ENCODE data around the gene NRXN3.

Gene NRXN3

GRCh38 chr14:79735121-79735520 lies 1564.9 kb downstream of the NRXN3 start:
- ChIA-PET POLR2A (no interaction called here), CTCF (no interaction called here)
- TF ChIP-seq ZSCAN16 (tag by site-specific recombination; IDR thresholded peaks at IDR 0.05): no peak
- TF ChIP-seq PRDM1 (tag by site-specific recombination; IDR thresholded peaks at IDR 0.05): no peak
- no peak for TF ChIP-seq ZNF223 (tag by site-specific recombination; IDR thresholded peaks at IDR 0.05)
- TF ChIP-seq ZFP37 (tag by site-specific recombination; IDR thresholded peaks at IDR 0.05): no peak
- no peak for TF ChIP-seq ZNF660 (tag by site-specific recombination; IDR thresholded peaks at IDR 0.05)

GRCh38 chr14:79740066-79740601 lies 1570.0 kb downstream of the NRXN3 start:
- TF ChIP-seq, protein P1, sequence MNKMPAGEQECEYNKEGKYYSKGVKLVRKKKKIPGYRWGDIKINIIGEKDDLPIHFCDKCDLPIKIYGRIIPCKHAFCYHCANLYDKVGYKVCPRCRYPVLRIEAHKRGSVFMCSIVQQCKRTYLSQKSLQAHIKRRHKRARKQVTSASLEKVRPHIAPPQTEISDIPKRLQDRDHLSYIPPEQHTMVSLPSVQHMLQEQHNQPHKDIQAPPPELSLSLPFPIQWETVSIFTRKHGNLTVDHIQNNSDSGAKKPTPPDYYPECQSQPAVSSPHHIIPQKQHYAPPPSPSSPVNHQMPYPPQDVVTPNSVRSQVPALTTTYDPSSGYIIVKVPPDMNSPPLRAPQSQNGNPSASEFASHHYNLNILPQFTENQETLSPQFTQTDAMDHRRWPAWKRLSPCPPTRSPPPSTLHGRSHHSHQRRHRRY (tag by site-specific recombination; IDR thresholded peaks at IDR 0.05): no peak
- no peak for TF ChIP-seq ZNF558 (tag by site-specific recombination; IDR thresholded peaks at IDR 0.05)
- no peak for TF ChIP-seq ZNF830 (tag by site-specific recombination; IDR thresholded peaks at IDR 0.05; ENCODE audit: low read depth)
- no peak for TF ChIP-seq MZF1 (tag by site-specific recombination; IDR thresholded peaks at IDR 0.05; ENCODE audit: borderline replicate concordance)
- no peak for TF ChIP-seq ZNF184 (tag by site-specific recombination; IDR thresholded peaks at IDR 0.05)
- TF ChIP-seq FEZF1 (tag by site-specific recombination; IDR thresholded peaks at IDR 0.05): no peak
- no peak for TF ChIP-seq ZNF23 (tag by site-specific recombination; IDR thresholded peaks at IDR 0.05; ENCODE audit: borderline replicate concordance)
- TF ChIP-seq ZNF16 (tag by site-specific recombination; IDR thresholded peaks at IDR 0.05; ENCODE audit: low read depth): no peak
- TF ChIP-seq ZNF157 (tag by site-specific recombination; IDR thresholded peaks at IDR 0.05): no peak
- TF ChIP-seq ZNF76 (tag by site-specific recombination; IDR thresholded peaks at IDR 0.05; ENCODE audit: borderline replicate concordance, low read depth): no peak
- no peak for TF ChIP-seq ZNF341 (tag by site-specific recombination; IDR thresholded peaks at IDR 0.05; ENCODE audit: low read depth)
- TF ChIP-seq ZSCAN16 (tag by site-specific recombination; IDR thresholded peaks at IDR 0.05): no peak
- TF ChIP-seq ZNF600 (tag by site-specific recombination; IDR thresholded peaks at IDR 0.05): no peak
- TF ChIP-seq ZNF785 (tag by site-specific recombination; IDR thresholded peaks at IDR 0.05): no peak
- no peak for TF ChIP-seq ZNF19 (tag by site-specific recombination; IDR thresholded peaks at IDR 0.05; ENCODE audit: low read depth)
- no peak for TF ChIP-seq SETDB1 (IDR thresholded peaks at IDR 0.05; ENCODE audit: insufficient read length, low read length)
- no peak for TF ChIP-seq YY2 (tag by site-specific recombination; IDR thresholded peaks at IDR 0.05)
- no peak for TF ChIP-seq ZIC2 (tag by site-specific recombination; IDR thresholded peaks at IDR 0.05)
- no peak for TF ChIP-seq YY1 (tag by site-specific recombination; IDR thresholded peaks at IDR 0.05)
- TF ChIP-seq ZNF423 (tag by site-specific recombination; IDR thresholded peaks at IDR 0.05): no peak
- H3K36me3 ChIP-seq (ENCODE audit: control insufficient read depth in 2 of 2, insufficient read depth in 1 of 2, low read length in 2 of 2): no peaks in the 10 kb centered on the region

More at GRCh38 chr14:79735121-79735520, 1564.9 kb downstream of the NRXN3 start:
- no peak overlapping the region for H3K4me3 ChIP-seq (ENCODE audit: low read depth, low read length)
- H3K27ac ChIP-seq (ENCODE audit: extremely low read depth, low read depth, low read length): no peak overlapping the region
- no peaks in the 10 kb centered on the region for H3K9me3 ChIP-seq (ENCODE audit: control insufficient read depth, insufficient read depth, low read depth, low read length)
- no peaks in the 10 kb centered on the region for H3K36me3 ChIP-seq (ENCODE audit: control insufficient read depth in 2 of 2, insufficient read depth in 1 of 2, low read length in 2 of 2)
- H3K4me1 ChIP-seq (ENCODE audit: control insufficient read depth, insufficient read depth, low read length): no peaks in the 10 kb centered on the region

DNA sequence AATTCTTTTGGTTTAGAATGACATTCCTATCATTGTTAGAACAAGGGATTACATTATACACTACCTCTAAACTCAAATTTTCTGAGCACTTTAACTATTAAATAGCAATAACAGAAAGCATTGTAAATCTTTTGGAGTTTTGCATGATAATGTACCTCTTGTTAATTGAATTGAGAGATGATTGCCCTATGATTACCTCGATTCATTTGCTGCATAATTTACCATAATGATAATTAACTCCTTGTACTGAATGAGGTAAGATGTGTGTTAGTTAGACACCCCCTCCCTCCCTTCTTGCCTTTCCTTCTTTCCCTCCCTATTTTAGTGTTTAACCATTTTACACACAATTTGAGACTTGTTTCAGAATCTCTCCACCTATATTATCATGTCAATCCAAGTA lies 1572.0 kb downstream of the NRXN3 start:
- POLR2A ChIA-PET: no interaction called here

More at GRCh38 chr14:79740066-79740601, 1570.0 kb downstream of the NRXN3 start:
- Histone ChIP-seq H3K9me3 (ENCODE audit: control insufficient read depth, insufficient read depth, low read depth, low read length) (no peaks in the 10 kb centered on the region), H3K27ac (ENCODE audit: extremely low read depth, low read depth, low read length) (no peak overlapping the region), H3K4me3 (ENCODE audit: low read depth, low read length) (no peak overlapping the region), H3K4me1 (ENCODE audit: control insufficient read depth, insufficient read depth, low read length) (no peaks in the 10 kb centered on the region)
- CTCF ChIA-PET: interaction anchor here (0.6 kb wide), 1 partner anchor 518 kb away, joined by 3 read pairs; no protein-coding TSS in a partner anchor
- POLR2A ChIA-PET: no interaction called here

More for the DNA sequence above, 1572.0 kb downstream of the NRXN3 start:
- TF ChIP-seq ZNF558 (tag by site-specific recombination; IDR thresholded peaks at IDR 0.05) (no peak), ZNF416 (tag by site-specific recombination; IDR thresholded peaks at IDR 0.05) (no peak), OSR2 (tag by site-specific recombination; IDR thresholded peaks at IDR 0.05) (no peak), SP3 (tag by site-specific recombination; IDR thresholded peaks at IDR 0.05) (no peak), ZNF664 (tag by site-specific recombination; IDR thresholded peaks at IDR 0.05) (no peak), ZNF548 (tag by site-specific recombination; IDR thresholded peaks at IDR 0.05) (no peak), ZNF555 (tag by site-specific recombination; conservative IDR thresholded peaks at IDR 0.05) (no peak), ZNF10 (tag by site-specific recombination; IDR thresholded peaks at IDR 0.05) (no peak), ZNF660 (tag by site-specific recombination; IDR thresholded peaks at IDR 0.05) (no peak), ZNF133 (tag by site-specific recombination; IDR thresholded peaks at IDR 0.05) (no peak), ZNF202 (tag by site-specific recombination; IDR thresholded peaks at IDR 0.05; ENCODE audit: borderline replicate concordance) (no peak), KLF7 (tag by site-specific recombination; IDR thresholded peaks at IDR 0.05; ENCODE audit: borderline replicate concordance) (no peak), ZNF394 (tag by site-specific recombination; IDR thresholded peaks at IDR 0.05; ENCODE audit: borderline replicate concordance) (no peak), TCF7L2 (IDR thresholded peaks at IDR 0.05; ENCODE audit: borderline replicate concordance, low read depth, low read length) (no peak), ZNF423 (tag by site-specific recombination; IDR thresholded peaks at IDR 0.05) (no peak)
- Histone ChIP-seq H3K4me1 (ENCODE audit: control insufficient read depth, insufficient read depth, low read length) (no peaks in the 10 kb centered on the region), H3K27ac (ENCODE audit: extremely low read depth, low read depth, low read length) (no peak overlapping the region), H3K36me3 (ENCODE audit: control insufficient read depth in 2 of 2, insufficient read depth in 1 of 2, low read length in 2 of 2) (no peaks in the 10 kb centered on the region), H3K4me3 (ENCODE audit: low read depth, low read length) (no peak overlapping the region), H3K9me3 (ENCODE audit: control insufficient read depth, insufficient read depth, low read depth, low read length) (no peaks in the 10 kb centered on the region)
- CTCF ChIA-PET: no interaction called here
